Uterus (tissue), 2 donors: ENCODE data around the gene LYST.

ENCODE experiments used
- CTCF ChIP-seq, 4 experiments: fragments of 200-600 bp in 2 of 4; fragments of 450-650 bp in 2 of 4; sonication (generic) in 2 of 4; IDR thresholded peaks; one replicate each; pipeline ENCODE4 v1.5.1; 2016 to 2019; ENCODE audit warnings: antibody characterized with exemption in 4 of 4, mild to moderate bottlenecking in 2 of 4, moderate library complexity in 1 of 4
- POLR2A ChIP-seq, 2 donors: fragments of 450-650 bp; IDR thresholded peaks; one replicate each; pipeline ENCODE4 v1.6.1; 2016; ENCODE audit warnings: antibody characterized with exemption in 2 of 2, mild to moderate bottlenecking in 1 of 2, moderate library complexity in 1 of 2

- TF ChIP-seq CTCF (IDR thresholded peaks at IDR 0.05) (no peak), POLR2A (IDR thresholded peaks at IDR 0.05) (no peak)
Measured at GRCh38 chr1:235739124-235739523, 127.6 kb downstream of the LYST start.
